GM12864 (cell line): ENCODE results near the gene FDCSP.

Experiments
- DNase-seq: peaks from one replicate; pipeline ENCODE4 v3.0.0-alpha.2; 2011; ENCODE audit warnings: low read depth
- H3K4me3 ChIP-seq: 2 replicates; pipeline ENCODE4 v1.5.1; 2011; ENCODE audit warnings: mild to moderate bottlenecking, low read depth, low read length, control low read depth
- TF ChIP-seq, protein P1 (sequence below): IDR thresholded peaks from 2 replicates; pipeline ENCODE4 v1.5.1; 2011; ENCODE audit warnings: low read depth, mild to moderate bottlenecking, moderate library complexity, low read length, control low read depth, inconsistent platforms; ENCODE audit errors: missing control alignments

FDCSP gene

DNA sequence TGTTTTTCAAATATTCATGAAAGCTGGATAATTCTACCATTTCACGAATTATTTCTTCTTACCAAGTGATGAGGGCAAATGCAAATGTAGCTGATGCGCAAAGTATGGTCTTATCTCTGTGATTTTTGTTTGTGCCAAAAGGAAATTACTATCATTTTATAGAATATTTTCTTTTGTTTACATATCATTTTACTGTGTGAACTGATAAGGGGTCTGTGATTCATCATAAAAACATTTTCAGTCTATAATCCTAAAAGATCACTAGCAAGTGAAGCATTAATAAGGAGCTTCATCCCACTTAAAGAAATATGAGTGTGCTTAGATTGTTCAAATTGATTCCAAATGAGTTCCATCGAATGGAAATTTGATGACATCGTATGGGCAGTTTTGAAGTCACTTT, 17.2 kb downstream of the FDCSP start:
- DNase-seq: no peak
- no peak overlapping the region for H3K4me3 ChIP-seq
- TF ChIP-seq, protein P1, sequence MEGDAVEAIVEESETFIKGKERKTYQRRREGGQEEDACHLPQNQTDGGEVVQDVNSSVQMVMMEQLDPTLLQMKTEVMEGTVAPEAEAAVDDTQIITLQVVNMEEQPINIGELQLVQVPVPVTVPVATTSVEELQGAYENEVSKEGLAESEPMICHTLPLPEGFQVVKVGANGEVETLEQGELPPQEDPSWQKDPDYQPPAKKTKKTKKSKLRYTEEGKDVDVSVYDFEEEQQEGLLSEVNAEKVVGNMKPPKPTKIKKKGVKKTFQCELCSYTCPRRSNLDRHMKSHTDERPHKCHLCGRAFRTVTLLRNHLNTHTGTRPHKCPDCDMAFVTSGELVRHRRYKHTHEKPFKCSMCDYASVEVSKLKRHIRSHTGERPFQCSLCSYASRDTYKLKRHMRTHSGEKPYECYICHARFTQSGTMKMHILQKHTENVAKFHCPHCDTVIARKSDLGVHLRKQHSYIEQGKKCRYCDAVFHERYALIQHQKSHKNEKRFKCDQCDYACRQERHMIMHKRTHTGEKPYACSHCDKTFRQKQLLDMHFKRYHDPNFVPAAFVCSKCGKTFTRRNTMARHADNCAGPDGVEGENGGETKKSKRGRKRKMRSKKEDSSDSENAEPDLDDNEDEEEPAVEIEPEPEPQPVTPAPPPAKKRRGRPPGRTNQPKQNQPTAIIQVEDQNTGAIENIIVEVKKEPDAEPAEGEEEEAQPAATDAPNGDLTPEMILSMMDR: no peak

DNA sequence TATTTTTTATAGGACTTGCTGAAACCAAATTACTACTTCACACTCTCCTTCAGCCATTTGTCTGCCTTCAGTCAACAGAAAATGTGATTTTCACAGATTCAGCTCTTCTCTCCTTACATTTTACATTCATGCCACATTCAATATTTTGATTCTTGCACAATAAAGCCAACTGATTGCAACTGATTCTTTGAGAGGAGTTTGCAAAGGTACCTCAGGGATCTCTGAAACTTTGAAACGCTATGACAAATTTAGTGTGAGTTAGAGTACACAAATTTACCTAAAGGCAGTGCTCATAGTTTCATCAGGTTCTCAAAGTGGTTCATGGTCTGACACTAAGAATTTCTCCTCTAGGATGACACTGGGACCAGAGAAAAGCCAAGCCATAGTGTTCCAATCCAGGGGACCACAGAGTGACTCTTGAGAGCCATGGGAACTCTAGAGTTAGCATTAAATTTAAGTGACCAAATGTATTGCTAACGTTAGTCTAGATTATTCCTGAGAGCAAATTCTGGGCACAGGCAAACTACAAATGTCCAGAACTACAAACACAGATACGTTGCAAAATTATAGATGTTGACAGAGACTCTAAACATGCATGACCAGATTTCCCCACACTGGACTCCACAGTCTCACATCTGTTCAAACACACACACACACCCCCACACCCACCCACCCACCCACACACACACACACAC, 25.5 kb downstream of the FDCSP start:
- TF ChIP-seq, protein P1: no peak
- no peak for DNase-seq
- no peak overlapping the region for H3K4me3 ChIP-seq

DNA sequence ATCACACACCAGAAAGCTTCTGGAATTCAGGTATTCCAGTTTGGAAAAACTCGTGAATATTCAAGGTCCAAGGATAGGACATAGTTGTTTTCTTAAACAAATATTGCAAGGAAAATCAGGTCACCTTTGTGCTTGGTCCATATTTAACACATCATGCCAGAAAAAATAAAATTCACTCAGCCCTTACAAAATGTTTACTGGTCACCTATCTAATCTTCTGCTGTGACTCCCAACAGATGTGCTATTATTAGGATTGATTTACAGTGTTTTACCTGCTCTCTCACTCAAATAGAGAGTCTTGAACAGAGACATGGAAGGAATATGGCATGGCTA, 26.0 kb downstream of the FDCSP start:
- TF ChIP-seq, protein P1: no peak
- no peak for DNase-seq
- H3K4me3 ChIP-seq: no peak overlapping the region

DNA sequence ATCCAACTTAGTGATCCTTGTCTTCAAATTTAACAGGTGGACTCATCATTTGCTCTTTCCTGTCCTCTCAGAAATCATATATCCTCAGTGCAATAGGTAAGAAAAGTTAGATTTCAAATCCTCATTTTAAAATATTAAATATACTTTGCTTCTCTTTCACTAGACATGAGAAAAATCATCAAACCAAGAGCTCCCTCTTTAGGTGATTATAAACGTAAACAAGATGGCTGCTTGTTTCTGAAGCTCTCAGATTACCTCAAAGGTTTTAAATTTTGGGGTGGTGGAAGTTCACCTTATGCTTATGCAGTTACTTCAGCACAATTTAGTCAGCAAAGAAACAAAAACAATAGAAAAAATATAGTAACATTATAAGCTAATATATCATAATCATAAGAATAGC, 43.8 kb downstream of the FDCSP start:
- DNase-seq: no peak
- TF ChIP-seq, protein P1: no peak
- no peak overlapping the region for H3K4me3 ChIP-seq

DNA sequence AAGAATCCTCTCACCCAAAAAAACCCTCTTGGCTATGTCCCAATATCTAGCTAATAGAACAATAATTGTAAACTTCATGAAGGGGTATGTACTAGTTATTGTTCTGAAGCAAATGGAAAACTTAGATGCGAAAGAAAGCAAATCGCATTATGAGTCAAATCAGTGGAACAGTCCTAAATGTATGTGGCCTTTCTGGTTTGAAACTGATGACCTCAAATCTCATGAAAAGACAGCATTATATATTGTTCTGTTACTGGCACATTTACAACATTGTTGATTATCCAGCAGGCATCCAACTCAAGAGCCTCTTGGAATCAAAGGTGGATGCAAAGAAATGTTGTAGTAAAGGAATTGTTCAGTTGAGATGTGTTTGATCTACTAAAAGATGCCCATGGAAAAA, 51.2 kb downstream of the FDCSP start:
- TF ChIP-seq, protein P1: no peak
- no peak overlapping the region for H3K4me3 ChIP-seq
- no peak for DNase-seq

DNA sequence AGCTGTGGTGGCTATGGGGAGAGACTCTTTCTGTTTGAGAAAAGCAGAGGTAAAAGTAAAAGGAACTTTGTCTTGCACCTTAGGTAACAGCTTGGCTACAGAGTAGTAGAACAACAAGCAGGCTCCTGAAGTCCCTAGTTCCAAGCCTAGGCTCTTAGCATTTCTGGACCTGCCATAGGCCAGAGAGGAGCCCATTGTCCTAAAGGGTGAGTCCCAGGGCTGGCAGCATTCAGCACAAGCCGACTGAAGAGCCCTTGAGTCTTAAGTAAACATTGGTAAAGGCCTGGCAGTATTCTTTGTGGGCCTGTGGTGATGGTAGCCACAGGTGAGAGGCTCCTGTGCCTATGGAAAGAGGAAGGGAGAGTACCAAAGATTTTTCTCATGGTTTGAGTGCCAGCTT, 54.6 kb downstream of the FDCSP start:
- no peak overlapping the region for H3K4me3 ChIP-seq
- TF ChIP-seq, protein P1: no peak
- DNase-seq: no peak
